Erythroblast (primary cell): Measurements from ENCODE around the gene PLXNA1.

Experiments used
- GATA1 ChIP-seq: IDR thresholded peaks from 2 replicates; pipeline ENCODE4 v1.6.1; 2011; ENCODE audit warnings: low read depth, mild to moderate bottlenecking, control low read depth, low read length, moderate library complexity
- POLR2A ChIP-seq: IDR thresholded peaks from 2 replicates; pipeline ENCODE4 v1.6.1; 2011; ENCODE audit warnings: mild to moderate bottlenecking, low read length

- TF ChIP-seq POLR2A (no peak), GATA1 (no peak)
Observed at GRCh38 chr3:126935756-126936509, 47.0 kb upstream of the PLXNA1 start.
